Neural cell (in vitro differentiated cells): ENCODE measurements around the gene XRCC3.

Source experiments
- CTCF ChIP-seq: fragments of 450-650 bp; IDR thresholded peaks from 2 replicates; pipeline ENCODE4 v1.5.1; 2014; ENCODE audit warnings: antibody characterized with exemption, mild to moderate bottlenecking, moderate library complexity; ENCODE audit not compliant: poor library complexity, severe bottlenecking
- EZH2 ChIP-seq: fragments of 200-600, 300-800 bp; shearing (Covaris generic), sonication (generic); IDR thresholded peaks from 2 replicates; pipeline ENCODE4 v1.6.1; 2014; ENCODE audit warnings: antibody characterized with exemption, low read length, borderline replicate concordance, mild to moderate bottlenecking; ENCODE audit not compliant: insufficient read depth, poor library complexity, severe bottlenecking

- TF ChIP-seq CTCF = no peak
- no peak for TF ChIP-seq EZH2
Observed at GRCh38 chr14:103662591-103662990, 52.7 kb downstream of the XRCC3 start.
